Aorta (tissue), 5 donors: ENCODE results near the gene IL27RA. TPM values are rescaled to one million over a fixed set of nuclear protein-coding genes. Genes with fewer than 3 reads are reported as not detected.

Experiments
- ATAC-seq: fragments of 200-7000 bp; cut with Tn5 transposase; one replicate; pipeline ENCODE4 v1.9.1; 2022; ENCODE audit warnings: moderate library complexity; ENCODE audit not compliant: low FRiP score
- DNase-seq, 2 donors: peaks; one replicate each; pipeline ENCODE4 v3.0.0-alpha.2; 2020
- H3K27ac ChIP-seq, 2 donors: one replicate each; pipeline ENCODE4 v1.5.1; 2013; ENCODE audit warnings: low read length in 2 of 2, mild to moderate bottlenecking in 2 of 2, moderate library complexity in 2 of 2, control low read depth in 1 of 2, inconsistent platforms in 1 of 2, low read depth in 1 of 2
- H3K27me3 ChIP-seq, 2 donors: one replicate each; pipeline ENCODE4 v1.6.1; 2013; ENCODE audit warnings: control low read depth in 1 of 2, low read length in 1 of 2, mild to moderate bottlenecking in 1 of 2, moderate library complexity in 1 of 2; ENCODE audit not compliant: insufficient read depth in 2 of 2, control insufficient read depth in 1 of 2
- H3K36me3 ChIP-seq, 2 donors: one replicate each; pipeline ENCODE4 v1.6.1; 2013; ENCODE audit warnings: control low read depth in 1 of 2, low read length in 1 of 2, mild to moderate bottlenecking in 1 of 2; ENCODE audit not compliant: insufficient read depth in 2 of 2, control insufficient read depth in 1 of 2
- H3K4me1 ChIP-seq, 2 donors: one replicate each; pipeline ENCODE4 v1.6.1; 2013; ENCODE audit warnings: low read length in 2 of 2, control low read depth in 1 of 2, mild to moderate bottlenecking in 1 of 2, moderate library complexity in 1 of 2; ENCODE audit not compliant: insufficient read depth in 2 of 2, control insufficient read depth in 1 of 2
- H3K4me3 ChIP-seq, 2 donors: one replicate each; pipeline ENCODE4 v1.5.1; 2013; ENCODE audit warnings: low read length in 2 of 2, control low read depth in 1 of 2, mild to moderate bottlenecking in 1 of 2
- H3K9me3 ChIP-seq: one replicate; pipeline ENCODE4 v1.6.1; 2013; ENCODE audit warnings: mild to moderate bottlenecking, low read length; ENCODE audit not compliant: control insufficient read depth
- WGBS, 2 donors: extraction: QIAGEN DNeasy Blood & Tissue Kit; methylation state at CpG; one replicate each; pipeline ENCODE4 v1.1.7; 2013; 5-methylcytosine and 5-hydroxymethylcytosine counted together
- intact Hi-C, 2 donors: fragments of 100-400 bp; cut with DNase I; formaldehyde crosslinking; loops; one replicate each; pipeline versions ENCODE4 v1.14.2 to v1.15.0; 2022
- polyA plus RNA-seq, 2 donors: library from polyadenylated mRNA; stranded (reverse); fragments of 200-250 nt; gene quantifications; one replicate each; pipeline ENCODE4 v1.2.3, GENCODE V29; 2013
- total RNA-seq, 2 donors: library from RNA; stranded (reverse); fragmentation: NEBNext Ultra II Directional; extraction: Animal tissue kit (Norgen Biotek cat#: 25700); gene quantifications; one replicate each; pipeline ENCODE4 v1.2.1, GENCODE V29; 2021
- donor health status: healthy with polysubstance abuse.
- donor health status: Bipolar disorder and iron deficiency.
- donor health status: DM: no; HTN: no; CAD: no.
- donor health status: DM: no; HTN: no; CAD: no.
- donor health status: DM: yes; HTN: yes; CAD: no.

IL27RA gene
- total and polyA plus RNA-seq, 4 donors = 0.36 to 5.5 (median 2.0) TPM

- Histone ChIP-seq H3K27ac (no peak overlapping the region), H3K27me3 (no peaks in the 10 kb centered on the region), H3K4me1 (no peaks in the 10 kb centered on the region), H3K9me3 (no peaks in the 10 kb centered on the region), H3K36me3 (no peaks in the 10 kb centered on the region), H3K4me3 (no peak overlapping the region)
- intact Hi-C loops = loop anchor here in 1 of 2 donors (5.0 kb wide), 1 partner anchor 175 kb away; no protein-coding TSS in a partner anchor
- 28 to 29% methylated on average over 19 of the region's 19 CpGs for WGBS, 2 donors
- DNase-seq = no peak
- no peak for ATAC-seq
Observed at GRCh38 chr19:14056741-14057356, 25.3 kb downstream of the IL27RA start.

- intact Hi-C loops = loop anchor here in 1 of 2 donors (5.0 kb wide), 1 partner anchor 176 kb away; no protein-coding TSS in a partner anchor
- WGBS, 2 donors = 27 to 29% methylated on average over 17 of the region's 17 CpGs
Observed at GRCh38 chr19:14058182-14059092, 26.9 kb downstream of the IL27RA start.

GRCh38 chr19:14059093-14059480 lies 27.5 kb downstream of the IL27RA start:
- H3K4me1 ChIP-seq = no peaks in the 10 kb centered on the region
- intact Hi-C loops = loop anchor here in 1 of 2 donors (5.0 kb wide), 1 partner anchor 177 kb away; no protein-coding TSS in a partner anchor
- no peaks in the 10 kb centered on the region for H3K36me3 ChIP-seq
- no peak overlapping the region for H3K27ac ChIP-seq
- H3K4me3 ChIP-seq = no peak overlapping the region
- ATAC-seq = no peak
- WGBS, 2 donors = 17 to 20% methylated on average over 15 of the region's 15 CpGs
- H3K9me3 ChIP-seq = no peaks in the 10 kb centered on the region
- DNase-seq = no peak
- no peaks in the 10 kb centered on the region for H3K27me3 ChIP-seq

More at GRCh38 chr19:14058182-14059092, 26.9 kb downstream of the IL27RA start:
- DNase-seq = no peak
- H3K36me3 ChIP-seq = no peaks in the 10 kb centered on the region
- no peak overlapping the region for H3K27ac ChIP-seq
- no peaks in the 10 kb centered on the region for H3K9me3 ChIP-seq
- no peak overlapping the region for H3K4me3 ChIP-seq
- no peak for ATAC-seq
- no peaks in the 10 kb centered on the region for H3K27me3 ChIP-seq
- no peaks in the 10 kb centered on the region for H3K4me1 ChIP-seq

- no peak overlapping the region for H3K4me3 ChIP-seq
- no peaks in the 10 kb centered on the region for H3K9me3 ChIP-seq
- intact Hi-C loops = loop anchor here in 1 of 2 donors (5.0 kb wide), 1 partner anchor 177 kb away; no protein-coding TSS in a partner anchor
- H3K27me3 ChIP-seq = no peaks in the 10 kb centered on the region
- 52 to 54% methylated on average over 8 of the region's 8 CpGs for WGBS, 2 donors
- no peak overlapping the region for H3K27ac ChIP-seq
- no peak for ATAC-seq
- H3K36me3 ChIP-seq = no peaks in the 10 kb centered on the region
- DNase-seq = no peak
- no peaks in the 10 kb centered on the region for H3K4me1 ChIP-seq
Observed at GRCh38 chr19:14059652-14060155, 28.1 kb downstream of the IL27RA start.

- Histone ChIP-seq H3K4me3 (no peak overlapping the region), H3K9me3 (no peaks in the 10 kb centered on the region), H3K4me1 (no peaks in the 10 kb centered on the region), H3K36me3 (no peaks in the 10 kb centered on the region), H3K27ac (no peak overlapping the region), H3K27me3 (no peaks in the 10 kb centered on the region)
- intact Hi-C loops = no loop called here
- no peak for DNase-seq
- 55 to 56% methylated on average over 9 of the region's 9 CpGs for WGBS, 2 donors
- ATAC-seq = no peak
Observed at GRCh38 chr19:14061081-14061749, 29.7 kb downstream of the IL27RA start.

- Histone ChIP-seq H3K36me3 (no peaks in the 10 kb centered on the region), H3K4me1 (no peaks in the 10 kb centered on the region), H3K27me3 (no peaks in the 10 kb centered on the region), H3K4me3 (no peak within 1 kb of the TSS), H3K27ac (no peak within 1 kb of the TSS), H3K9me3 (no peaks in the 10 kb centered on the region)
- ATAC-seq (no peak), DNase-seq (no peak)
- intact Hi-C loops = no loop called here
- 50 to 55% methylated on average over 16 to 19 of the region's 19 CpGs for WGBS, 2 donors
Observed at GRCh38 chr19:14061751-14062557, 30.4 kb downstream of the IL27RA start, which contains the start of gene PALM3. Gene PALM3, minus strand, starts transcription at chr19:14062076. Its CDS starts 96 bp downstream, at chr19:14061980.

GRCh38 chr19:14062558-14062855 lies 30.9 kb downstream of the IL27RA start:
- Histone ChIP-seq H3K36me3 (no peaks in the 10 kb centered on the region), H3K27me3 (no peaks in the 10 kb centered on the region), H3K27ac (no peak overlapping the region), H3K4me3 (no peak overlapping the region), H3K9me3 (no peaks in the 10 kb centered on the region), H3K4me1 (no peaks in the 10 kb centered on the region)
- intact Hi-C loops = no loop called here
- WGBS, 2 donors = 89 to 90% methylated on average over 5 of the region's 5 CpGs
- ATAC-seq = no peak
- DNase-seq = no peak

- 50 to 73% methylated on average over 7 of the region's 7 CpGs for WGBS, 2 donors
- H3K36me3 ChIP-seq = no peaks in the 10 kb centered on the region
- intact Hi-C loops = no loop called here
- ATAC-seq (no peak), DNase-seq (no peak)
- no peaks in the 10 kb centered on the region for H3K27me3 ChIP-seq
- H3K4me1 ChIP-seq = no peaks in the 10 kb centered on the region
- no peak overlapping the region for H3K27ac ChIP-seq
- H3K4me3 ChIP-seq = no peak overlapping the region
- no peaks in the 10 kb centered on the region for H3K9me3 ChIP-seq
Observed at GRCh38 chr19:14063105-14063504, 31.5 kb downstream of the IL27RA start.
